ENCODE data around the gene KRTAP10-1.

The KRTAP10-1 gene

GRCh38 chr21:44499631-44500030 lies 40.4 kb downstream of the KRTAP10-1 start:
- no peak for DNase-seq

GRCh38 chr21:44499211-44499560 lies 40.8 kb downstream of the KRTAP10-1 start:
- DNase-seq, result no peak

- DNase-seq, result no peak
Observed at GRCh38 chr21:44498280-44499210, 41.5 kb downstream of the KRTAP10-1 start.

GRCh38 chr21:44497703-44498126 lies 42.3 kb downstream of the KRTAP10-1 start:
- DNase-seq, result no peak

- DNase-seq, result no peak
Observed at GRCh38 chr21:44496564-44497550, 43.1 kb downstream of the KRTAP10-1 start.

GRCh38 chr21:44495611-44496563 lies 44.1 kb downstream of the KRTAP10-1 start:
- DNase-seq, result no peak

GRCh38 chr21:44494956-44495355 lies 45.0 kb downstream of the KRTAP10-1 start:
- DNase-seq, result no peak

GRCh38 chr21:44494418-44494817 lies 45.6 kb downstream of the KRTAP10-1 start:
- DNase-seq, result no peak

- DNase-seq, result no peak
Observed at GRCh38 chr21:44492567-44493385, 47.2 kb downstream of the KRTAP10-1 start.

- DNase-seq, result no peak
Observed at GRCh38 chr21:44490816-44491215, 49.2 kb downstream of the KRTAP10-1 start.

GRCh38 chr21:44490405-44490804 lies 49.6 kb downstream of the KRTAP10-1 start:
- DNase-seq, result no peak

GRCh38 chr21:44489962-44490361 lies 50.0 kb downstream of the KRTAP10-1 start:
- DNase-seq, result no peak

Data from femur (tissue), 1 donor.